Measurements from ENCODE around the gene SPATA19.
A peak's percentile ranks its signal among the peaks of the same experiment; 100 is the strongest.
"Not testable (repeated sequence)": the region's sequence is repeated elsewhere in the genome, so short reads cannot be mapped to it uniquely, and the experiment has no call there.

The SPATA19 gene
- long read RNA-seq, donor 1: 0 reads
- long read RNA-seq, donor 2: 0 reads
- long read RNA-seq, donor 3: 0 reads
- long read RNA-seq, donor 4: 0 reads
- long read RNA-seq, donor 5: 0 reads
- long read RNA-seq, donor 6: 0 reads
- long read RNA-seq, donor 7: 0 reads
- long read RNA-seq, donor 8: 0 reads

GRCh38 chr11:133845413-133845812, at the start of gene SPATA19:
Gene SPATA19, minus strand, starts transcription at chr11:133845513. Its CDS starts 67 bp downstream, at chr11:133845446.
- no peak for DNase-seq

- DNase-seq: peak; percentile 56
Observed at GRCh38 chr11:133895061-133895479, 49.8 kb upstream of the SPATA19 start.

GRCh38 chr11:133893381-133893780, 48.1 kb upstream of the SPATA19 start:
- no peak for DNase-seq

GRCh38 chr11:133892584-133893380, 47.5 kb upstream of the SPATA19 start:
- no peak for DNase-seq

- DNase-seq: no peak
Observed at GRCh38 chr11:133892126-133892525, 46.8 kb upstream of the SPATA19 start.

- no peak for DNase-seq
Observed at GRCh38 chr11:133889893-133890292, 44.6 kb upstream of the SPATA19 start.

- DNase-seq: no peak
Observed at GRCh38 chr11:133889188-133889587, 43.9 kb upstream of the SPATA19 start.

GRCh38 chr11:133887692-133888332, 42.5 kb upstream of the SPATA19 start:
- no peak for DNase-seq

GRCh38 chr11:133886029-133886428, 40.7 kb upstream of the SPATA19 start:
- no peak for DNase-seq

GRCh38 chr11:133872160-133872559, 26.8 kb upstream of the SPATA19 start:
- DNase-seq: no peak

- DNase-seq: no peak
Observed at GRCh38 chr11:133867456-133867855, 22.1 kb upstream of the SPATA19 start.

- DNase-seq: no peak
Observed at GRCh38 chr11:133865466-133865865, 20.2 kb upstream of the SPATA19 start.

GRCh38 chr11:133864756-133865155, 19.4 kb upstream of the SPATA19 start:
- DNase-seq: no peak

- no peak for DNase-seq
Observed at GRCh38 chr11:133860151-133860550, 14.8 kb upstream of the SPATA19 start.

- DNase-seq: not testable (repeated sequence)
Observed at GRCh38 chr11:133854330-133854960, 9.1 kb upstream of the SPATA19 start.

- no peak for DNase-seq
Observed at GRCh38 chr11:133844217-133844616, 1.1 kb downstream of the SPATA19 start.

- no peak for DNase-seq
Observed at GRCh38 chr11:133843454-133843987, 1.8 kb downstream of the SPATA19 start.

GRCh38 chr11:133842730-133843129, 2.6 kb downstream of the SPATA19 start:
- DNase-seq: no peak

GRCh38 chr11:133842053-133842452, 3.3 kb downstream of the SPATA19 start:
- no peak for DNase-seq

GRCh38 chr11:133841279-133842043, 3.9 kb downstream of the SPATA19 start:
- no peak for DNase-seq

- no peak for DNase-seq
Observed at GRCh38 chr11:133840479-133840941, 4.8 kb downstream of the SPATA19 start.
